Cardiac atrium fibroblast (primary cell): ENCODE data around the gene ZNF263. TPM values are rescaled to one million over a fixed set of nuclear protein-coding genes. Genes with fewer than 3 reads are reported as not detected.

ENCODE experiments used
- total RNA-seq: library from RNA; depleted of rRNA; stranded (reverse); fragments of >200 nt; gene quantifications from 2 replicates; pipeline ENCODE4 v1.2.3, GENCODE V29; 2015

Gene ZNF263
- 46.5 and 54.7 TPM in 2 replicates for total RNA-seq

GRCh38 chr16:3282730-3283542, at the start of gene ZNF263:
ZNF263 (plus strand) TSS chr16:3283491; CDS start chr16:3283819, 328 bp downstream.

GRCh38 chr16:3234857-3235561, 48.3 kb upstream of the ZNF263 start, which contains the start of gene ZNF200:
ZNF200 (minus strand) TSS chr16:3235158; CDS start chr16:3233755, 1,403 bp downstream.

GRCh38 chr16:3256146-3256865, 27.0 kb upstream of the ZNF263 start, which contains the start of gene MEFV:
MEFV (minus strand) TSS chr16:3256633; CDS start chr16:3256587, 46 bp downstream.

GRCh38 chr16:3305109-3306068, 22.1 kb downstream of the ZNF263 start, which contains the start of the genes TIGD7 and ZNF75A:
TIGD7 (minus strand) TSS chr16:3305430; CDS start chr16:3300614, 4,816 bp downstream.
ZNF75A (plus strand) TSS chr16:3305497; CDS start chr16:3308429, 2,932 bp downstream.

Other genes starting within 250 kb of the ZNF263 start
- 0.16 TPM in 1 of 2 replicates, not detected in the other for gene BICDL2, start 246.5 kb upstream of the ZNF263 start, total RNA-seq
- gene MMP25, start 236.9 kb upstream of the ZNF263 start, total RNA-seq, result not detected in 2 replicates
- 9.7 and 131 TPM in 2 replicates for gene IL32, start 217.9 kb upstream of the ZNF263 start, total RNA-seq
- gene ZSCAN10, start 184.2 kb upstream of the ZNF263 start, total RNA-seq, result not detected in 2 replicates
- gene ZNF205, start 170.9 kb upstream of the ZNF263 start, total RNA-seq, result 10.7 and 13.8 TPM in 2 replicates
- gene ZNF213, start 148.5 kb upstream of the ZNF263 start, total RNA-seq, result 3.9 and 5.2 TPM in 2 replicates
- not detected in 2 replicates for gene OR1F1, start 95.3 kb upstream of the ZNF263 start, total RNA-seq
- gene ZNF200, start 48.3 kb upstream of the ZNF263 start, total RNA-seq, result 8.1 and 9.4 TPM in 2 replicates
- gene MEFV, start 26.9 kb upstream of the ZNF263 start, total RNA-seq, result not detected in 2 replicates
- 2.5 and 2.8 TPM in 2 replicates for gene TIGD7, start 21.9 kb downstream of the ZNF263 start, total RNA-seq
- 15.4 and 19.0 TPM in 2 replicates for gene ZNF75A, start 22.0 kb downstream of the ZNF263 start, total RNA-seq
- gene OR2C1, start 72.4 kb downstream of the ZNF263 start, total RNA-seq, result not detected in 2 replicates
- gene ZSCAN32, start 117.5 kb downstream of the ZNF263 start, total RNA-seq, result 11.5 and 16.2 TPM in 2 replicates
- gene ZNF174, start 117.7 kb downstream of the ZNF263 start, total RNA-seq, result 10.3 and 15.7 TPM in 2 replicates
- gene ZNF597, start 160.0 kb downstream of the ZNF263 start, total RNA-seq, result 1.3 and 1.8 TPM in 2 replicates
- 16.8 and 19.1 TPM in 2 replicates for gene NAA60, start 160.2 kb downstream of the ZNF263 start, total RNA-seq
- not detected in 2 replicates for gene C16orf90, start 212.0 kb downstream of the ZNF263 start, total RNA-seq
- gene CLUAP1, start 217.5 kb downstream of the ZNF263 start, total RNA-seq, result 10.5 and 12.6 TPM in 2 replicates